H1 (cell line): ENCODE results near the gene TYR. TPM values are rescaled to one million over a fixed set of nuclear protein-coding genes. Genes with fewer than 3 reads are reported as not detected.
"Not testable (repeated sequence)": the region's sequence is repeated elsewhere in the genome, so short reads cannot be mapped to it uniquely, and the experiment has no call there.

Experiments used
- CTCF ChIA-PET: fragments of 300-600 bp; sonication (Branson Sonifier 250); formaldehyde crosslinking; loops from one replicate; lab custom pipeline; 2021; ENCODE audit not compliant: partially characterized antibody; lab: Charles Lee
- POLR2A ChIA-PET: fragments of 300-600 bp; sonication (Branson Sonifier 250); formaldehyde crosslinking; loops from one replicate; lab custom pipeline; 2021; ENCODE audit warnings: inconsistent platforms; ENCODE audit not compliant: partially characterized antibody; lab: Charles Lee
- DNase-seq, 2 experiments: peaks; one replicate each; pipeline versions ENCODE4 v3.0.0 to v3.0.0-alpha.2; 2010 to 2022; ENCODE audit warnings: low spot score in 2 of 2, low read depth in 1 of 2, mixed read lengths in 1 of 2
- FAIRE-seq: peaks from 2 replicates; lab custom pipeline; 2011; peaks lifted over from hg19 to GRCh38; lab: Jason Lieb, UNC
- H2AFZ ChIP-seq: 2 replicates; pipeline ENCODE4 v1.8.1; 2012; ENCODE audit warnings: low read length, inconsistent platforms
- H2AK5ac ChIP-seq: 2 replicates; pipeline ENCODE4 v1.6.1; 2013; ENCODE audit warnings: low read depth, low read length
- H2BK120ac ChIP-seq: replicated peaks from 2 replicates; pipeline ENCODE3; 2013; ENCODE audit warnings: low read depth, low read length, inconsistent platforms
- H2BK12ac ChIP-seq: 2 replicates; pipeline ENCODE4 v1.6.1; 2013; ENCODE audit warnings: low read depth, low read length
- H2BK15ac ChIP-seq: 2 replicates; pipeline ENCODE4 v1.6.1; 2013; ENCODE audit warnings: low read length
- H2BK20ac ChIP-seq: 2 replicates; pipeline ENCODE4 v1.6.1; 2013; ENCODE audit warnings: low read length
- H2BK5ac ChIP-seq: 2 replicates; pipeline ENCODE4 v1.6.1; 2013; ENCODE audit warnings: low read depth, low read length
- H3K14ac ChIP-seq: 2 replicates; pipeline ENCODE4 v1.6.1; 2013; ENCODE audit warnings: inconsistent platforms; ENCODE audit not compliant: insufficient read length
- H3K18ac ChIP-seq: 2 replicates; pipeline ENCODE4 v1.6.1; 2013; ENCODE audit warnings: low read length; ENCODE audit errors: extremely low read depth
- H3K23ac ChIP-seq: 2 replicates; pipeline ENCODE4 v1.6.1; 2013; ENCODE audit warnings: inconsistent platforms; ENCODE audit not compliant: insufficient read length
- H3K23me2 ChIP-seq: 2 replicates; pipeline ENCODE4 v1.6.1; 2013; ENCODE audit warnings: low read depth, low read length
- H3K27ac ChIP-seq: 2 replicates; pipeline ENCODE4 v1.6.1; 2011; ENCODE audit warnings: low read depth, low read length, inconsistent platforms
- H3K27me3 ChIP-seq, 4 experiments: replicated peaks in 1 of 4; 1 replicate in 1 of 4; 2 replicates in 3 of 4; pipeline versions ENCODE4 v1.6.1 to v1.8.1; 2011 to 2013; ENCODE audit warnings: low read length in 3 of 4, mild to moderate bottlenecking in 3 of 4, inconsistent platforms in 2 of 4, mixed read lengths in 2 of 4, moderate library complexity in 1 of 4; ENCODE audit not compliant: control insufficient read depth in 3 of 4, insufficient read depth in 3 of 4; ENCODE audit errors: extremely low read depth in 1 of 4
- H3K36me3 ChIP-seq, 4 experiments: 2 replicates each; pipeline versions ENCODE4 v1.6.1 to v1.8.1; 2011 to 2013; ENCODE audit warnings: mild to moderate bottlenecking in 4 of 4, low read length in 3 of 4, moderate library complexity in 2 of 4, control low read depth in 1 of 4, inconsistent platforms in 1 of 4; ENCODE audit not compliant: insufficient read depth in 4 of 4, control insufficient read depth in 2 of 4
- H3K4ac ChIP-seq: replicated peaks from 2 replicates; pipeline ENCODE3; 2013; ENCODE audit warnings: low read length, low read depth, mixed read lengths, inconsistent platforms; ENCODE audit not compliant: insufficient read length
- H3K4me1 ChIP-seq, 4 experiments: replicated peaks in 1 of 4; 1 replicate in 1 of 4; 2 replicates in 3 of 4; pipeline versions ENCODE4 v1.6.1 to v1.8.1; 2011 to 2013; ENCODE audit warnings: low read length in 3 of 4, inconsistent platforms in 2 of 4, mixed read lengths in 1 of 4; ENCODE audit not compliant: insufficient read depth in 4 of 4, control insufficient read depth in 3 of 4
- H3K4me2 ChIP-seq, 2 experiments: 2 replicates each; pipeline versions ENCODE4 v1.6.1 to v1.8.1; 2011 to 2013; ENCODE audit warnings: low read depth in 2 of 2, low read length in 2 of 2, control low read depth in 1 of 2, inconsistent platforms in 1 of 2, mild to moderate bottlenecking in 1 of 2; ENCODE audit not compliant: insufficient read depth in 1 of 2
- H3K4me3 ChIP-seq, 4 experiments: fragments of 200-600, 300-600 bp in 1 of 4; sonication (generic), shearing (Covaris generic), sonication (Bioruptor Twin) in 1 of 4; 2 replicates each; pipeline versions ENCODE4 v1.5.1 to v1.8.1; 2011 to 2016; ENCODE audit warnings: low read length in 4 of 4, low read depth in 3 of 4, control low read depth in 2 of 4, inconsistent platforms in 2 of 4, mild to moderate bottlenecking in 2 of 4, mixed read lengths in 1 of 4, moderate library complexity in 1 of 4; ENCODE audit not compliant: insufficient read depth in 2 of 4; ENCODE audit errors: extremely low read depth in 1 of 4
- H3K56ac ChIP-seq: replicated peaks from 2 replicates; pipeline ENCODE3; 2013; ENCODE audit warnings: low read depth, mild to moderate bottlenecking, mixed read lengths, low read length, inconsistent platforms; ENCODE audit not compliant: insufficient read length
- H3K79me1 ChIP-seq: 2 replicates; pipeline ENCODE4 v1.6.1; 2013; ENCODE audit warnings: low read depth, low read length, control low read depth
- H3K79me2 ChIP-seq, 2 experiments: 2 replicates each; pipeline versions ENCODE4 v1.6.1 to v1.8.1; 2012 to 2013; ENCODE audit warnings: low read length in 2 of 2, mild to moderate bottlenecking in 2 of 2, inconsistent platforms in 1 of 2; ENCODE audit not compliant: insufficient read depth in 2 of 2, control insufficient read depth in 1 of 2
- H3K9ac ChIP-seq, 4 experiments: replicated peaks in 1 of 4; 1 replicate in 1 of 4; 2 replicates in 3 of 4; pipeline versions ENCODE4 v1.6.1 to v1.8.1; 2011 to 2013; ENCODE audit warnings: low read depth in 3 of 4, low read length in 3 of 4, control low read depth in 2 of 4, mild to moderate bottlenecking in 2 of 4, moderate library complexity in 2 of 4, inconsistent platforms in 1 of 4; ENCODE audit errors: extremely low read depth in 1 of 4
- H3K9me3 ChIP-seq, 2 experiments: 2 replicates each; pipeline versions ENCODE4 v1.6.1 to v1.8.1; 2012 to 2013; ENCODE audit warnings: mild to moderate bottlenecking in 2 of 2, moderate library complexity in 2 of 2, control low read depth in 1 of 2, inconsistent platforms in 1 of 2, low read depth in 1 of 2, low read length in 1 of 2, mixed read lengths in 1 of 2; ENCODE audit not compliant: insufficient read depth in 2 of 2
- H4K20me1 ChIP-seq, 2 experiments: replicated peaks in 1 of 2; 2 replicates each; pipeline versions ENCODE3 to v1.8.1; 2011 to 2013; ENCODE audit warnings: inconsistent platforms in 2 of 2, low read length in 2 of 2, mild to moderate bottlenecking in 1 of 2; ENCODE audit not compliant: insufficient read depth in 2 of 2, control insufficient read depth in 1 of 2
- H4K5ac ChIP-seq: 2 replicates; pipeline ENCODE4 v1.6.1; 2013; ENCODE audit warnings: low read length, low read depth, mixed read lengths, inconsistent platforms; ENCODE audit not compliant: insufficient read length
- H4K8ac ChIP-seq: 2 replicates; pipeline ENCODE4 v1.8.0; 2013; ENCODE audit warnings: mild to moderate bottlenecking, moderate library complexity, low read length, inconsistent platforms; ENCODE audit not compliant: insufficient read depth; ENCODE audit errors: extremely low read depth
- H4K91ac ChIP-seq: replicated peaks from 2 replicates; pipeline ENCODE3; 2013; ENCODE audit warnings: low read length, mixed read lengths, inconsistent platforms; ENCODE audit not compliant: insufficient read length
- WGBS, 2 experiments: shearing (Covaris generic) in 1 of 2; methylation state at CpG; one replicate each; pipeline versions ENCODE4 v1.1.6 to v1.1.7; 2013 to 2015; ENCODE audit warnings: low lambda C conversion rate in 2 of 2, mixed read lengths in 2 of 2, inconsistent platforms in 1 of 2, low coverage in 1 of 2, missing lambda C conversion rate in 1 of 2; ENCODE audit not compliant: insufficient replicate concordance in 2 of 2, insufficient coverage in 1 of 2, insufficient read length in 1 of 2; ENCODE audit errors: extremely low coverage in 1 of 2, missing lambda C conversion rate in 1 of 2; 5-methylcytosine and 5-hydroxymethylcytosine counted together
- polyA plus RNA-seq, 7 experiments: library from polyadenylated mRNA; depleted of rRNA in 3 of 7; stranded (reverse) in 5 of 7; unstranded in 2 of 7; fragments of >200 nt in 5 of 7; fragments of 200-250 nt in 2 of 7; gene quantifications; 1 replicate in 5 of 7; 2 replicates in 1 of 7; 4 replicates in 1 of 7; pipeline versions ENCODE4 v1.2.1 to v1.2.3, GENCODE V29; 2011 to 2013; ENCODE audit warnings: missing spikeins in 2 of 7, mixed read lengths in 2 of 7
- total RNA-seq: library from RNA; stranded (reverse); fragmentation: NEBNext Ultra II Directional; extraction: Animal tissue kit (Norgen Biotek cat#: 25700); gene quantifications from 2 replicates; pipeline ENCODE4 v1.2.1, GENCODE V29; 2021

TYR gene
- total and polyA plus RNA-seq, 2 of the 8 experiments (the other 6 are each of a cell fraction or from before 2014, with no cell fraction given): not detected

GRCh38 chr11:89308272-89308671 is 130.6 kb downstream of the TYR start:
- H3K36me3 ChIP-seq, H4K91ac ChIP-seq, H3K4me2 ChIP-seq, H2BK120ac ChIP-seq, H3K4me3 ChIP-seq, DNase-seq, FAIRE-seq, H3K4me1 ChIP-seq, H3K18ac ChIP-seq, H3K4ac ChIP-seq, H3K23ac ChIP-seq, H3K23me2 ChIP-seq, H2BK12ac ChIP-seq, H3K56ac ChIP-seq, H2AFZ ChIP-seq, H3K27ac ChIP-seq, H3K79me1 ChIP-seq, H4K5ac ChIP-seq, H3K9ac ChIP-seq, H2AK5ac ChIP-seq, H3K27me3 ChIP-seq, H2BK5ac ChIP-seq, H2BK15ac ChIP-seq, H4K20me1 ChIP-seq, H3K79me2 ChIP-seq, H3K14ac ChIP-seq, POLR2A ChIA-PET, H3K9me3 ChIP-seq, H2BK20ac ChIP-seq, H4K8ac ChIP-seq, CTCF ChIA-PET: not testable (repeated sequence)
- 100% methylated on average over 1 of the region's 1 CpG; no CpG with 5 or more reads in 1 of the 2 experiments for WGBS, 2 experiments

GRCh38 chr11:89309321-89309985 is 131.8 kb downstream of the TYR start:
- DNase-seq, FAIRE-seq: not testable (repeated sequence)

More at GRCh38 chr11:89309321-89309985, 131.8 kb downstream of the TYR start:
- H2BK12ac ChIP-seq, POLR2A ChIA-PET, H4K91ac ChIP-seq, H3K9ac ChIP-seq, H3K4me3 ChIP-seq, H3K14ac ChIP-seq, H3K23me2 ChIP-seq, H3K4ac ChIP-seq, H3K27me3 ChIP-seq, H2BK20ac ChIP-seq, H2BK120ac ChIP-seq, H3K79me2 ChIP-seq, H3K23ac ChIP-seq, H3K27ac ChIP-seq, H4K20me1 ChIP-seq, H2AK5ac ChIP-seq, H3K36me3 ChIP-seq, H3K18ac ChIP-seq, H3K4me1 ChIP-seq, H3K56ac ChIP-seq, H2BK5ac ChIP-seq, H2BK15ac ChIP-seq, H2AFZ ChIP-seq, H3K79me1 ChIP-seq, H4K8ac ChIP-seq, H3K4me2 ChIP-seq, H3K9me3 ChIP-seq, H4K5ac ChIP-seq: not testable (repeated sequence)
- CTCF ChIA-PET: interaction anchor here (0.7 kb wide), 1 partner anchor 207 kb away, joined by 3 read pairs; no protein-coding TSS in a partner anchor
- 89% methylated on average over 3 of the region's 3 CpGs; no CpG with 5 or more reads in 1 of the 2 experiments for WGBS, 2 experiments
